ENCODE measurements around the gene ARHGAP26.

Gene ARHGAP26

DNA sequence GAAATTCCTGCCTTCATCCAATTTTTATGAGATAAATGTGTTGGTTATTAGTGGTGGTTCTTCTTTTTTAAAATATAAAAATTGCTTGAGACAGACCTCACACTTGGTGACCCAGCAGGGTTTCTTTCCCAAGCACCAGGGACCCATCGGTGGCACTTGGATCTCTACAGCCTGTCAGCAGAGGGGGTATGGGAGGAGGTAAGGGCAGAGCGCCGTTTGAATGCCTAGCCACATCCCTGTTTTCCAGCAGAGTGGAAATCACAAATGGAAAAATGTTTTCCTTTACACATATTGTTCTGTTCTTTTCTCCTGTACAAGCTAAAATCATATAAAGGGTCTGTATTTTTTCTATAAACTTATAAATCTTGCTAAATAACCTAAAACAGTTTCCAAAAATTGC lies 385.3 kb downstream of the ARHGAP26 start:
- no peak for DNase-seq

DNA sequence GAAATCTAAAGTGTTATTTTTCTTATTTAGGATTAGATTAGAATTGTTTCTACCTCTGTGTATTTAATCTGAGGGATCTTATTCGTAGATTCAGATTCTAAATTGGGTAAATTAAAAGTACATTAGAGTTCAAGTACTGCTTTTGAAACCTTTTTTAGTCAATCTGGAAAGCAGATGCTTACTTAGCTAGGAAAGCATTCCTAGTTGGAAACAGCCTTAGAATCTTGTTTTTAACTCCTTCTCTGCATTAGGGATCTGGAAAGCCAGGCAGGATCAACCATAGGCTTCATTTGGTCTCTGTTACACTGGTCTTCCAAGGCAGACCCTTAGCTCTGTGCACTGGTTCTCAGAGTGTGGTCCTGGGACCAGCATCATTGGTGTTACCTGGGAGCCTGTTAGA lies 385.9 kb downstream of the ARHGAP26 start:
- DNase-seq: no peak

DNA sequence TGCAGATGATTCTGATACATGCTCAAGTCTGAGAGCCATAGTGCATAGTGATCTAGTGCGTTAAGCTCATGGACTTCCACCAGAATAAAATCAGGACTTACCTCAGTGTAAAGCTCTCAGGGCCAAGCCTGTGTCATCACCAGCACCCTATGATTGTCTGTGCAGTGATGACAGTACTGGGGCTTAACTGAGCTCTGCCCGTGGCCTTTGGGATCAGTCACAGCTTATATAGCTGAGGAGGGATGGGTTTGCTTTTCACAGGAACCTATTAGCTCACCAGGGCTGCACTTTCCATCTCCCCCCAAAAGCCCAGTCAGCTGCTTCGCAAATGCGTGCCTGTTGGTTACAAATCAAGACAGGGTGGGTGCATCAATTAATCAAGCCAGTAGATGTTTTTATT lies 386.4 kb downstream of the ARHGAP26 start:
- DNase-seq: no peak

DNA sequence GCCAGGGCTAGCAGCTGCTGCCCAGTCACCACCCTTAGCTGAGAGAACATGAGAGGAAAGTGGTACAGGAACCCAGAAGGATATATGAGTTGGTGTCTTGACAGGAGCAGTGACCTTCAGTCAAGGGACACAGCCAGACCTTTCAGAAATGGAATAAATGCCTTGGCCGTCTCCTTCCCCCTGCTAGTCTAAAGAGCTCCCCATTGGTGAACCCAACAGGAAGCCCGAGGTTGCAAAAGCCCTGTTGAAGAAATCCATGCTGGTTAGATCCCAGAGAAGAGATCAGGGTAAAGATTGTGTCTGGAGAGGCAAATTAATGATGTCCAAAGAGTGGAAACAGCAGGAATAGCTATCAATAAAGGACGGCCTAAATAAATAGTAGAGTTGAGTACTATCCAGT lies 388.9 kb downstream of the ARHGAP26 start:
- DNase-seq: no peak

DNA sequence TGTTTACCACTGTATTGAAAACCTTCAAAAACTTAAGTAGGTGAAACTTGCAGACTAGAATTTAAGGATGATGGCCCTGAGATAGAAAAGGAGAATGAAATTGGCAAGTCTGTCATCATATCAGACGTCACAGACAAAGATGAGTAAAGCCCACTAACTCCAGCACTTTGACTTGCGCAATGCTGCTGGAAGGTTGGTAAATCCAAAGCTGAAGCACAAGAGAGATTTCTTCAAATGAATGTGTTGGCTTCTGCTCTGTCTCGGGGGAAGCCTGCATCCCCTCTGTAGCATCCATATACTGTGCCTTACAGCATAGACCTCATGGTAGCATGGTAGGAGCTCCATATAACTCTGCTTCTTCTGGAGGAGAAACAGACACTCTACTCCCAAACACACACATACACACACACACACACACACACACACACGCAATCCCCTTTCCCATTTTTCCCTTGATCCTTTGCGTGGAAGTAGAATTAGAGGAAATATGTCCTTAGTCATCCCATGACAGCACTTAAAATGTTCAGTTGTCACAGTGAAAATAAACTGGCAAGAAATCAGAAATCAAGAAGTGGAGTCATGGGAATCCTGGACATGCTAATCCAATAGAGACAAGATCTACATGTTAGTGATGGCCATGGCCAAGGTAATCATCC lies 391.8 kb downstream of the ARHGAP26 start:
- DNase-seq: no peak

DNA sequence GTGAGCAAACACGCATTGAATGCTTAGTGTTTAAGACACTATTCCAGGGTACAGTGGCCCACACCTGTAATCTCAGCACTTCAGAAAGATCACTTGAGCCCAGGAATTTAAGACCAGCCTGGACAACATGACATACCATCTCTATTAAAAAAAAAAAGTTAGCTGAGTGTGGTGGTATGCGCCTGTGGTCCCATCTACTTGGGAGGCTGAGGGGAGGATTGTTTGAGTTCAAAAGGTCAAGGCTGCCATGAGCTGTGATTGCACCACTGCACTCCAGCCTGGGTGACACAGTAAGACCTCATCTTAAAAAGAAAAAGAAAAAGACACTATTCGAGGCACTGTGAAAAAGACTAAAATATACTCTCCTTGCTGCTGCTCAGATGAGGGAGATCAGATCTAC lies 392.6 kb downstream of the ARHGAP26 start:
- DNase-seq: no peak

DNA sequence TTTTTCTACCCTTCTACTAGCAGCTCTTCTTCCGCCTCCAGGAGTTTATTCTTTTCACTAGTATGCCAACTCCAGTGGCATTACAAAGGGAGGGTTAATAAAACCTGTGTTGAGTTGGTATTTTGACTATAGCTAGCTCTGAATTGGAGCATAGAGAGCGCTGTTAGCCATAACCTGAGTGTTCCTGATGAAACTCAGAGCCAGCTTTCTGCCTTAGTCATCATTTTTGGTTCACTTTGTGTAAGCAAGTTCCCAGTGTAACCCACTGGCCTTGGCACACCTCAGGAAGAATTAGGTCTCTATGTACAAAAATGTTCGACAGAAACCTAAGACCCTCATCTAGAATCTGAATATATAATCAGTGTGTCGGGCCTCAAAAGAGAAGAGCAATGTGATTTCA lies 394.4 kb downstream of the ARHGAP26 start:
- no peak for DNase-seq

DNA sequence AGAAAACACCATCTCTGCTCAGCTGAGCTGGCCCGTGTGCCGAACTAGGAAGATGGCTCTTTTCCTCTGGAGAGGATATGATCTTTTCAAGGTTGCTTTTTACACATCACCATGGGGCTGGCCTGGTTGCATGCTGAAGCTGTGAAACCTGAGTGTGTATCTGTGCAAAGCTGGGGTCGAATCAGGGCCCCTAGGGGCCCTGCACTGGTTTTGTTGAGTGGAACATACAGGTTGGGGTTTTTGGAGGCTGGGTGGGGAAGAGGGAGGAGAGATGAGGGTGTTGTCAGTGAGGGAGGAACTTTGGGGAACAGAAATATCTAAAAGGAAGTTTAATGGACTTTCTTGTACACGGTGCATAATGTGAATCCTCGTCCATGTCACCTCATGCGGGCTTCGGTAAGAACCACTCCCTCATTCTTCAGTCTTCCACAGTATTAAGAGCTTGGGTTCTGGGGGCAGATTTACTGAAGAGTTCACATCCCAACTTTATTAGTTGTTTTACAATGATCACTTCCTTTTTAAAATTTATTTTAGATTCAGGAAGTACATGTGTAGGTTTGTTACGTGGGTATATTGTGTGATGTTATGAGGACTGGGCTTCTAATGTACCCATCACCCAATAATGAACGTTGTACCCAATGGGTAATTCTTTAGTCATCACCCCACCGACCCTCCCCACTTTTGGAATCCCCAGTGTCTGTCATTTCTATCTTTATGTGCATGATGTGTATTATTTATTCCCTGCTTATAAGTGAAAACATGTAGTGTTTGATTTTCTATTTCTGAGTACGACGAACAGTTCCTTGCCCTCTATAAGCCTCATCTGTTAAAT lies 395.1 kb downstream of the ARHGAP26 start:
- DNase-seq: no peak

DNA sequence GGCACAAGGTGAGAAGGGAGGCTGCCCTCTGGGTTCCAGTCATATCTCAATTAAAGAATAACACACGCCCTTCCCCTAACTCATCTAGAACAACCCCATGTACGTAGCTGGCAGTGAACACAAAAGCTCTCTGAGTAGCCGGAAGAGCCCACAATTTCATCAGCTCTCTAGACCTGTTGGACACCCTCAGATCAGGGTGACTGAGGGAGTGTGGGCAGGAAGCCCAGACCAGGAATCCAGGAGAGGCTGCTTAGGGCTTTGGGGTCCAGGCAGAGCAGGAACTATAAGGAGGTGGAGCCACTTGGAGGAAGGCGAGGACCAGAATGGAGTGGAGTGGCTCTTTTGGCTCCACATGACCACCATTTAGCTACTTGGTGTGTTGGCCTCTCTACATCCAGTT lies 395.9 kb downstream of the ARHGAP26 start:
- DNase-seq: no peak

DNA sequence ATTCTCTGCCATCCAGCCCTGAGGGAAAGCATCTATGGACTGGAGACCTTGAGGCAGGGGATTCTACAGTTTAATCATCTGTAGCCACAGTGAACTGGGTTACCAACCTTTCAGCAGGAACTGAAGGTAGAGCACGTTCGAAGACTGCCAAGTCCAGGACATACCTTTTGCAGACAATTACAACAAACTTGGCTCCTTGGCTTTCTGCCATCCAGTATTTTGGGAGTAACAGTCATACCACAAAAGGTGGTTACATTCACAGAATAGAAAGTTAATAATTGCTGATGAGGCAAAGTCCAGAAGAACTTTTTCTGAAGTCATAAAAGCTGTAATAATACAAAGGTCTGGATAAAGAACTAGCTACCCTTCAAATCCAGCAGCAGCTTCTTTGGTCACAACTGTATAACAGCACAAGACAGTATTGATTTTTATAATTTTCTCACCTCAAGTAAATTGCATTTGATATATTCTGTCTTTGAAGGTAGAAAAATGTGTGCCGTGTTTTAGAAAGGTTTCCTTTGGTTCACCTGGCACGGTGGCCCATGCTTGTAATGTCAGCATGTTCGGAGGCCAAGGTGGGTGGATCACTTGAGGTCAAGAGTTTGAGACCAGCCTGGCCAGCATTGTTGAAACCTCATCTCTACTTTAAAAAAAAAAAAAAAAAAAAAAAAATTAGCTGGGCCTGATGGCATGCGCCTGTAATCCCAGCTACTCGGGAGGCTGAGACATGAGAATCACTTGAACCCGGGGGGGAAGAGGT lies 396.7 kb downstream of the ARHGAP26 start:
- DNase-seq: no peak

DNA sequence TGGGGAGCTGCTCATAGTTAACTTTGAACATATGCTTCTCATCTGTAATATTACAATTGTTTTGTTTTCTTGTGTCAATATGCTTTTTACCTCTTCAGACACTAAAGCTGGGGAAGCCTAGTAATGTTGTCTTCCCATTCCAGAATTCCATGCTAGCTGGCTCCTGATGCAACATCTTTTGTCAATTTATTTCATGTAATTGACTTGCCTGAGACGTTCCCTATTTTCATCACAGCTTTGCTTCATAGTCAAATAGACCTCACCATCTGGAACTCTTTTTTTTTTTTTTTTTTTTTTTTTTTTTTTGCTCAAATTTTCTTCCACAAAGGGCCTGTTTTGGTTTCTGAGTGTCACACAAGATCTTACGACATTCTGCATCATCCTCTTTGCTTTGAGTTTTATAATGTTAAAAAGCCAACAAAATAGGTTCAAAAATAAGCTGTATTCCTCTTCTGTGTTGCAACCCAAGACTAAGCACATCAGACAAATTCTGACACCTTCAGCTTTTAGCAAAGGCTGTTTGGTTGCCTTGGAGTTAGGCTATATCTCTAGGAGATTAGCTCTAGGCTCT lies 398.1 kb downstream of the ARHGAP26 start:
- no peak for DNase-seq

DNA sequence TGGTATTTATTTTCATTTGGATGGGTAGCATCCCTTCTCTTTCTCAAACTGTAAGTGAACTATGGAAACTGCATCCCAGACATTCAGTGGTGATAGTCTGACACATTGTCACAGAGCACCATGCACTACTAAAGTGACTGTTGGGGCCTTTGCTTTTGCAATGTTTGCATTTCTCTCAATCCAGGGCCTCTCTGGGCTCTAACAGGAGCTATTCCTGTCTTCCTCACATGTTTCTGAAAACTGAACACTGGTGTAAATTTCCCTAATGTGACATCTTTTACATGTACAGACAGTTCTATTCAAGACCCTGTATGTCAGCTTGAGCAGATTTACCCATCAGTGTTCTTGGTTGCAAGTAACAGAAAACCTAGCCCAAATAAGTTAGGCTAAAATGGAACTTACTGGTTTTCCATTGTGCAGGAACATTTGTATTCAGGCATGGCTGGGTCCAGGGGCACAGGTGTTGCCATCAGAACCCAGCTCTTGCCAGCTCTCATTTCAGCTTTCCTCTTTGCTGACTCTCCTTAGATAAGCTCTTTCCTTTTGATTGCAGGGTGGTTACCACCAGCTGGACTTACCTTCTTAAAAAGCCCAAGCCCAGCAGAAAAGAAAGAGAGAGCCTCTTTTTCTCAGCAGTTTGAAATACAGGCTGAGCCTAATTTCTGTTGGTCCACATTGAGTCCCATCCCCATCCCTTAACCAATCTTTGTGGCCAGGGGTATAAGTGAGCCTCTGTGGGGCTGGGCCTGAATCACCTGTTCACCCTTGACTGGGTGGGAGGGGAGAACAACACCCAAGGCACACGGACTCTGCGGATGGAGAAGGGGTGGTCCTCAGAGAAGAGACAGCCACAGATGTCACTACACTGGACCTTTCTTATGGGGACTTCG lies 399.0 kb downstream of the ARHGAP26 start:
- no peak for DNase-seq

DNA sequence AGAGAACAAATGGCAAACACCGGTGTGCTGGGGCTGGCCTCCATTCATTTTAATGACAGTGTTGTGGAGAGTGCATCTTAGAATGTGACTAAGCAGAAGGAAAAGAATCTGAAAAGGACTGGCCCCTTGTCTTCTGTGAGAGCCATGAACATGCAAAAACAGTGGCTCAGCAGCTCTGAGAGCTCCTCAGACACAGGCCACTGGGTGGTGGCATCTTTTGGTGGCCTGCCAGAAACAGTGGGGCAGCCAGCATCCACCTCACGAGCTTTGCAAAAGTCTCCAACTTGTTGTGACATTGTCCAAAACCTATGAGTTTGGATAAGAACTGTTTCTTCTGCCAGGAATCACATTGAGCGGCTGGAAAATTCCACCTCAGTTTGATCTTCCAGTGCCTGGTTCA lies 399.9 kb downstream of the ARHGAP26 start:
- no peak for DNase-seq

DNA sequence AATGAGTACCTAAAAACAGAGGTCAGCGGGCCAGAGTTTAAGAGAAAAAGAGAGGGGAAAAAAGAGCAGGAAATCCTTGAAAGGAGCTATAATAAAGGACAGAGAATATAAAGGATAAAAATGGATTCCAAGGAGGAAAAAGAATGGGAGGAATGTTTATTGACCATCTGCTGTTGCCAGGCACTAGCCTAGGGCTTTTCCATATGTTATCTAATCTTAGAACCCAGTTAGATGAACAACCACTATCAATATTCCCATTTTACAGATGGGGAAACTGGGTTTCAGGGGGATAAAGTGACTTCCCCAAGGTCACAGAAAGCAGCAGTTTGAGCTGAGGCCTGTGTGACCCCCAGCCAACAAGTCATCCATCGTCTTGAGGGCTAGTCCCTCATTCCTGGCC lies 400.8 kb downstream of the ARHGAP26 start:
- no peak for DNase-seq

DNA sequence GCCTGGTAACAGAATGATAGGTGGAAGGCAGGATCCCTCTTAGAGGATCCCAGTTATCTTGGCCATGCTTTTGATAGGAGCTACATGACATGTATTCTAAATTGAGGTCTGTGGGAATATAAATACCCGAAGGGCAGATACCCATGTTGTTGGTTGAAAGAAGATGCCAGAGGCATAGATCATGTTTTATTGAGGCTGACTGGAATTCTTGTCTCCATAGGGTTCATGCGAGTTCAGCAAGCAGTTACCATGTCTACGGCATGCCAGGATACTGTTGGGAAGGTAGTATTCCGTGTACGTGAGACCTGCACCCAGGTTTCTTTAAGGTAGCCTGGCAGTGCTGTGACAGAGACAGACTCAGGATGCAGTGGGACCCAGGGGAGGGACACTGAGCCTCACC lies 402.6 kb downstream of the ARHGAP26 start:
- no peak for DNase-seq

DNA sequence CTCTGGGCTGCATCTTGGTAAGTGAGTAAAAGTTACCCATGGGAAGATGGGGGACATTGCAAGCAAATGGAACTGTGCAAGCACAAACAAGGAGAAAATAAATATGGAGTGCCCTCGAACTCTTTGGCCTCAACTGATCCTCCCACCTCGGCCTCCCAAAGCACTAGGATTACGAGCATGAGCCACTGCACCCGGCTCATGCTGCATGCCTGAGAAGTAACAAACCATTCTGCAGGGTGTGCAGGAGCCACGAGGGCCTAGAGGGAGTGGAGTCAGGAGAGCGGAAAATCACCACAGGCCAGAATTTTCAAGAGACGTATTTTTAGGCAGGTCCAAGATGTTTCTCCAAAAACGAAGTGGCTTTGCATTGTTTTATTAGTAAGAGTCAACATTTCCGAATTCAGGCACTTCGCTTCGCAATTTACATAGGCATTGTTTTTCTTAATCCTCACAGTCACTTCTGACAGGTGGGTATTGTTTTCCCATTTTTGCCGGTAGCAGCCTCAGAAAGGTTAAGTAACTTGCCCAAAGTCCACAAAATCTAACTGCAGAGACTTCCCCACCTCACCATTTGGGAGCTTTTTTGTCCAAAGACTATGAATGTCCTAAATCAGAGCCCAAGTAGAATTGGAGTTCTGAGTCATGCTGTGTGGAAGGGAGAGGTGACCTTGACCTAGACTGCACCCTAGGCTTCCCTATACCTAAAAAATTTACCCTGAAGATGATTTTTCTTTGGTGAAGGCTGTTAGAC lies 403.1 kb downstream of the ARHGAP26 start:
- no peak for DNase-seq

DNA sequence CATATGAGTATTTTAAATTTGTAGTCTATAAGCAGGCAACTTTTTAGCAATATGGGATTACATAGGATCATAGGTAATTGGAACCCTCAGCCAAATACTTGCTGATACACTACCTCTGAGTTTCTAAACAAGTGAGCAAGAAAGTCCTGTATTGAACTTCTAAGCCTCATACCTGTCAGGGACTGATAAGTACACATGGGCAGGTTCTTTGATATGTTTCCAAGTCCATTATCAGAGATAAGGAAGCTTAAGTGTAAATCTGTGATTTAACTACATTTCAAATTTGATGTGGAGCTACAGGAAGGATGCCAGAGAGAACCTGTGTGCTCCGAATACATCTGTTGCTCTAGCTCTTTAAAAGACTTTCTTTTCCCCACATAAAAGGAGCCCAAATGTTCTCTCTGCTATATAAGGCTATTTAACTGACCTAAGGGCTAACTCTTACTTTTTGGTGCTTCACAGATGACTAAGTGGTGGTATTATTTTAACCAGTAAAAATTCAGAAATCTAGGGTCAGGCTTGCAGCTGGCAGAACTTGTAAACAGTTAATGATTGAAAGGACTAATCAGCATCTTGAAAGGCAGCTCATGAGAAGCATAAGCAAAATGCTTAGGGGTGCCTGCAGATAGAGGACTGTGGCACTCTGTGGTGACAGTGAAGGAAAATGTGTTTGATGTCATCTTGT lies 404.7 kb downstream of the ARHGAP26 start:
- DNase-seq: no peak

DNA sequence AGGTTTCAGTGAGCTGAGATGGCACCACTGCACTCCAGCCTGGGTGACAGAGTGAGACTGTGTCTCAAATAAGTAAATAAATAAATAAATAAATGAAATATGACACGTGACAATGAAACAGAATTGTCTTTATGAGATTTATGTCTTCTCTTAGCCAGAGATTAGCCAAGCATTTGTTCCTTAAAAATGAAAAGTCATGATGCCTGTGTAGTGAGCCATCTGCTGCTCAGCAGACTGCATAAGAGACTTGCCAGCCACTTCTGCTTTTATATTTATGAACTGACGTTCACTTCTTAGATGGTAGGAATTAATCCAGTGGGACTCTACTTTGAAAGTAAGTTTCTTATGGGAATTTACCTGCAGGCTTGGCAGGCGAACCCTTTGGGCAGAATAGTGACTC lies 405.9 kb downstream of the ARHGAP26 start:
- DNase-seq: no peak

DNA sequence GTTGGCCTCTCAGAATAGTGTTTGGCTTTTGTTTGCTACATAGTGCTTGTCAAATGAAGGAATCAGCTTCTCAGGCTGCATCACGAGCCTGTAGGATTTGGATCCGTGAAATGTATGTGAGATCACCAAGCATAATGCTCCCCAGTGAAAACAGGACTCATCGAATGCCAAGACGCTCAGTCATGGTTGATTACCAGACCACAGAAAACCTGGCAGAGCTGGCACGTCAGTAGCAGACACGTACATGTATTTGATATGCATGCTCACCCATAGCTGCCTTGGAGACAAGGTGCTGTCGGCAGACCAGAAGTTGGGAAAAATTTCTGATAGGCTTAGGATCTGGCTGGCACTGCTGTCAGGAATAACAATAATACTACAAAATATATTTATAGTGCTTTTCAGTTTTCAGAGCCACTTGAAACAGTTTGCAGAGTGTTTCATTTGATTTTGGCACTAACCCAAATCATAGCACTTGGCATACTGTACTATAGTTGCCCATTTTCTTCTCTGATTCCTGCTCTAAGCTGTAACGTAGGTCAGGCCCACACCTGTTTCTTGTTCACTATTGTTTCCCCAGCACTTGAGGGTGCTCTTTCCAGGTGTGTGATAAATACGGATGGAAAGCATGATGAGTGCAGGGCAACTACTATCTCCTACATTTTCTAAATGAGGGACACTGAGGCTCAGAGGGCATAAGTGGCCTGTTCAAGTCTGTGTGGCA lies 407.2 kb downstream of the ARHGAP26 start:
- DNase-seq: no peak

DNA sequence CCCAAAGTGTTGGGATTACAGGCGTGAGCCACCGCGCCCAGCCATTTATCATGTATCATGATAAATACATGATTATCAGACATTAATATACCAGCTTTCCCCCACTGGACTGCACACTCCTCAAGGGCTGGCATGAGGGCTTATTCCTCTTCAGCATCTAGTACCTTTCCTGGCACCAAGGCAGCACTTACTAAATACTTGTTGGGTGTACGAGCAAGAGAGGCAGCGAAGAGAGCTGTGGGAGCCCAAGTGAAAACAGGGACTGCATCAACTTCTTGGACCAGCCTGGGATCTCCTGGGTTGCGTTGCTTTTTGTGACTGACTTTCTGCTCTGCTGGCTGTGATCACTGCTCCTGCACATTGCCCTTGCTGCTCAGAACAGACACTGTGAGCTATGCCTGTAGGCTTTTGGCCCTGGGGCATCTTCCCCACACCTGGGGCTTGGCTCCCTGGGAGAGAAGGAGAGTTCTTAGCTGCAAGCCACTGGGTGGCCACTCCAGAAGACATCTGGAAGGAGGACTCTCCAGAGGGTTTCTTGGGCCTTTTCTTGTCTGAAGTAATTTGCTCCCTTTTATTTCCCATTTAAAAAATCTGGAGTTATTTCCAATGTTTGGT lies 409.1 kb downstream of the ARHGAP26 start:
- DNase-seq: no peak

Data from NCI-H1048 (cell line).